ENCODE measurements around the gene MYH15.
"Not testable (repeated sequence)": the region's sequence is repeated elsewhere in the genome, so short reads cannot be mapped to it uniquely, and the experiment has no call there.

Gene MYH15

DNA sequence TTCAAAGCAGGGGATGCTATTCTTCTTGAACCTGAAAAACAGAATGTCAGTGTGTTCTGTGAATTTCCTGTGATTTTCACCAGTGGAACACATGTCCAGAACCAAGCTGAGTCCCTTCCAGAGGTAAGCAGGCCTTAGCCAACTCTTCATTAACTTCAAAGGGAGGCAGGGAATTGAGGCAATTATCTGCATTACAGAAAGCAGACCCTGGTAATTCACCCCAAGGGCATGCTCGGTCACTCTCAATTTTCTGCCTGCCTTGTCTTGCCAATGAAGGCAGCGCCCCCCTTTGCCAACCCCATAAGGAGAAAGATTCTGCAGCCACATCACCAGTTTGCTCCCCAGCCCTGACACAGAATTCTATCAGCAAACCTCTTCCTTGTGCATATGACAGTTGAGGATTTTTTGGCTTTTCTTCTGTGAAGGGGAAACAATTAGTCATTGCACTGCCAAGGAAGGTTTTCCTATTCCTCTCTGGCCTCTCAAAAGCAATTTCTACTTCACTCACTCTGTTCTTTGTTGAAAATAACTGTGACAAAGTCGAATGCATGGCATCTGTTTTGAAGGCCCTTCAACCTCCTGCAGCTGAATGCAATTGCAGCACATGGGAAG is 128.8 kb downstream of the MYH15 start:
- CTCF ChIA-PET, result no interaction called here
- H3K27ac ChIP-seq, result no peak overlapping the region
- POLR2A ChIA-PET (ENCODE audit: low non-redundant PET), result no interaction called here
- no peak for TF ChIP-seq CTCF (conservative IDR thresholded peaks at IDR 0.05; ENCODE audit: low read depth)
- DNase-seq (ENCODE audit: low spot score), result no peak

- no peak for TF ChIP-seq CTCF (conservative IDR thresholded peaks at IDR 0.05; ENCODE audit: low read depth)
- ChIA-PET POLR2A (ENCODE audit: low non-redundant PET) (no interaction called here), CTCF (no interaction called here)
- no peak for DNase-seq (ENCODE audit: low spot score)
- H3K27ac ChIP-seq, result no peak overlapping the region
These were observed 130.1 kb downstream of the MYH15 start for GRCh38 chr3:108380128-108380795.

- H3K27ac ChIP-seq; POLR2A ChIA-PET (ENCODE audit: low non-redundant PET); CTCF ChIA-PET: not testable (repeated sequence)
These were observed 131.4 kb downstream of the MYH15 start for GRCh38 chr3:108378952-108379342.

GRCh38 chr3:108378153-108378951 is 132.0 kb downstream of the MYH15 start:
- TF ChIP-seq CTCF (conservative IDR thresholded peaks at IDR 0.05; ENCODE audit: low read depth), result no peak
- POLR2A ChIA-PET (ENCODE audit: low non-redundant PET), result no interaction called here
- CTCF ChIA-PET, result no interaction called here
- no peak overlapping the region for H3K27ac ChIP-seq
- no peak for DNase-seq (ENCODE audit: low spot score)

More at GRCh38 chr3:108378952-108379342, 131.4 kb downstream of the MYH15 start:
- DNase-seq (ENCODE audit: low spot score), result not testable (repeated sequence)

DNA sequence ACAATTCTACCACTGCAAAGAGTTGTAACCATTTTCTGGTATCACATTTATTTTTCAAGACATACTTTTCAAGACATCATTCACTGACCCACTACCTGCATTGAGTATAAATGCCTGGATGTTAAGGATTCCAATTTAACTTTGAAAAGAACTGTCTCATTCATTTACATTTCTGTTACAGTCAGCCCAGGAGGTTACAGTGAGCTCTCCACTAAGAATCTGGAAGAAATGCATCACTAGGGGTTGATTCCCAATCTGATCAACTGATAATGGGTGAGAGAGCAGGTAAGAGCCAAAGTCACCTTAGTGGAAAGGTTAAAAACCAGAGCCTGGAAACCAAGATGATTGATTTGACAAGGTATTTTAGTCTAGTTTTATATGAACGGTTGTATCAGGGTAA is 133.0 kb downstream of the MYH15 start:
- no peak overlapping the region for H3K27ac ChIP-seq
- DNase-seq (ENCODE audit: low spot score), result no peak
- ChIA-PET CTCF (no interaction called here), POLR2A (ENCODE audit: low non-redundant PET) (no interaction called here)
- TF ChIP-seq CTCF (conservative IDR thresholded peaks at IDR 0.05; ENCODE audit: low read depth), result no peak

DNA sequence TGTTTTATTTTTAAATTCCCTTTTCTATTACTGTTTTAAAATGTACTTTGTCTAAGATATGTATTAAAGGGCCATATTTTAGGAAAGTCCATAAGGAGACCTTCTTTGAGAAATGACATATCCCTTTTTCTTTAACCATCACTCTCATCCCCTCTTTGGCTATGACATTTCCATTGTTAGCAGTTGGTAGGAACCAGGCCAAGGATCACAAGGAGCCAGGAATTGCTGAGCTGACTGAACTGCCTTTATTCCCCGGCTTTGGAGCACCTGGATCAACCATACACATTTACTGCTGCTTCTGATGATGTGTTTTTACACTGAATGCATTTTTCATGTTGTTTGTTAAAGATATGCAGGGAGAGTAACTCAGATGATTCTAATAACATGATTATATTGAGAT is 134.4 kb downstream of the MYH15 start:
- no peak overlapping the region for H3K27ac ChIP-seq
- no peak for TF ChIP-seq CTCF (conservative IDR thresholded peaks at IDR 0.05; ENCODE audit: low read depth)
- ChIA-PET CTCF (no interaction called here), POLR2A (ENCODE audit: low non-redundant PET) (no interaction called here)
- no peak for DNase-seq (ENCODE audit: low spot score)

- no peak for TF ChIP-seq CTCF (conservative IDR thresholded peaks at IDR 0.05; ENCODE audit: low read depth)
- no peak for DNase-seq (ENCODE audit: low spot score)
- no peak overlapping the region for H3K27ac ChIP-seq
- CTCF ChIA-PET, result no interaction called here
- POLR2A ChIA-PET (ENCODE audit: low non-redundant PET), result interaction anchor here (0.7 kb wide), 1 partner anchor 232 kb away, joined by 3 read pairs; no protein-coding TSS in a partner anchor
These were observed 151.4 kb downstream of the MYH15 start for GRCh38 chr3:108359011-108359410.

Measured in RWPE1 (cell line).